GM21786 (cell line): Measurements from ENCODE around the gene SNAPC3.
"Not testable (repeated sequence)": the region's sequence is repeated elsewhere in the genome, so short reads cannot be mapped to it uniquely, and the experiment has no call there.

Experiments used
- ATAC-seq: cut with Tn5 transposase; IDR thresholded peaks from one replicate; pipeline ENCODE4 v1.9.1; 2021; ENCODE audit not compliant: unreplicated experiment

SNAPC3 gene

DNA sequence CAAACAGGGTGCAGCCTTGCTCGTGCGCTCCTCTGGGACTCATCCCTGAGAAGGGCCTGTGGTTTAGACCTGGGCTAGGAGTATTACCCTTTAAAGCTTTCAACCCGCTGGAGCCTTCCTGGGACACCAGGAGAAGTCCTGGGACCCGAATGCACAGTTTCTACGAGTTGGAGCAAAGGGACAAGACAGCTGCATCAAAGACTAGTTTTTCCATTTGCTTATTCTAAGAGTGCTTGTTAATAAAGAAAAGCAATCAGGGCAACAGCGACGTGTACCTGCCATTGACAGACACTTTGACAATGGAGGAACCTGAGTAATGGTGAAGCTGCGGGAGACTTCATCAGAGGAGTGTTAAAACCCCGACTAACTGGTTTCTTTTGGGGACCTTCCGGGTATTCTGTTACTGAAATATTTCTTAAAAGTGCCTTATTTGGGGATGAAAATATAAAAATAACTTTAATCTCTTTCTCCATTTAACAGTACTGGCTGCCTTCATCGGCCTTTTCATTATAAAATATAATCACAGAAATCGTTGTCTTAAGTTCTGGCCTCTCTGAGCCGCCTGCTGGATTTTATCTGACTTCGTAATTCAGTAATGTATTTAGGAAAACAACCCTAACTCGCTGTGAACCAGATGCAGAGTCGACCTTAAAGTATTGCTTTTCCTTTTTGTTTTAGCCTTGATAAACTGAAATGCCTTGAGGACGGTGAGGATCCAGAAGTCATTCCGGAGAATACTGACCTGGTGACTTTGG, 732 bp downstream of the SNAPC3 start:
- no peak for ATAC-seq

DNA sequence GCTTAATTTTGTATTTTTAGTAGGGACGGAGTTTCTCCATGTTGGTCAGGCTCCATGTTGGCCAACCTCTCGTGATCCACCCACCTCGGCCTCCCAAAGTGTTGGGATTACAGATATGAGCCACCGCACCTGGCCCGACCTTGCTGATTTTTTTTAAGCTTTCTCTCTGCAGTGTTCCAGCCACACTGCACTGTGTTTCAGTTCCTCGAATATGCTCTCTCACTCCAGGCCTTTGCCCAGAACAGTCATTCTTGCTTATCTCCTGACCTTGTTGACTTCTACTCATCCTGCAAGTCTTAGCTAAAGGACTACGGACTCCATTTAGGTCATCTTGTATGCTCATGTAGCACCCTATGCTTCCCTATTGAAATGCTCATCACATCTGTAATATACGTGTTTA, 3.3 kb downstream of the SNAPC3 start:
- ATAC-seq, result peak; percentile 40

DNA sequence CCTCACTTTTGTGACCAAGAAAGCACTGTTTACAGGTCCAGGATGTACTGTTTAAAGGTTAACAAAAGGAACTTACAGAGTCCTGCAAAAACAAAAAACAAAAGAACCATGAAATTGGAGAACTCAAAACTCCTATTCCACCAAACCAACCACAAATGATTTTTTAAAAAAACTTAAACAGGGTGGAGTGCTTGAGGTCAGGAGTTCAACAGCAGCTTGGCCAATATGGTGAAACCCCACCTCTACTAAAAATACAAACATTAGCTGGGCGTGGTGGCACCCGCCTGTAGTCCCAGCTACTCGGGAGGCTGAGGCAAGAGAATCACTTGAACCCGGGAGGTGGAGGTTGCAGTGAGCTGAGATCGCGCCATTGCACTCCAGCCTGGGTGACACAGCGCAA, 5.0 kb downstream of the SNAPC3 start:
- ATAC-seq, result not testable (repeated sequence)

DNA sequence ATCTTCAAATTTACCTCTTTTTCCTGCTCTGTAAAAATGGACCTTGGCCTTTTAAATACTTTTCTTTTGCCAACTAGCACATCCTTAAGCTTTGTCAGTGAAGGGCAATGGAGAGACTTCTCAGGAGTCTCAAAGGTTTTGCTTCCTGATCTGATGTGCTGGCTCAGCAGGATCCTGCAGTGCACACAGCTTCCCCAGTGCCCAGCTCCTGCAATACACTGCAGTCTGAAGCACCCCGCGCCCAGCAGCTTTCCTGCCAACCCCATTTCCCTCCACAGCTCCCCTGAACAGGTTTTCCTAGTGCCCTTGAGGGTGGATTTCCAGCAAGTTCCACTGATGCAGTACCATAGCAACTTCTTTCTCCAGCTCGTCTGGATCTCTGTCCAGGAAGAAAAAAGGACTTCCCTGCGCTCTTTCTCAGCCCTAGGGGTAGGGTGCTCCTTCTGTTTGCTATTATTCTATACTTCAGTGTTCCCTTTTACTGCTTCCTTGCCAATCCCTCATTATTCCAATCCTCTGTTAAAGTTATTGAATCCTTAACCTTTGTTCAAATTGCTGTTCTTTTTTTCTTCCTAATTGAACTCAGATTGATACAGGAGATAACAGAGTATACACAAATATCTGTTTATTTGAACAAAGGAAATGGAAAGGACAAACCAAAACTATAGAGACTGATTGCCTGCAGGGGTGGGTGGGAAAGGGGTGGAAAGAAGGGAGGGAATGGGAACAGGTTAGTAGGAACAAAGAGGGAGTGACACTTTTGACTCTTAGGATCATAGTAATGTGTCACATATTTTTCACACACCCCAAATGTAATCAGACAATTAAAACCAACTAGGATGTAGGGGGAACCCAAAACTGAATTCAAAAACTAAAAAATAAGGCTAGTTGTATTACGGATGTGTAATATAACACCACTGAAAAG, 8.5 kb downstream of the SNAPC3 start:
- no peak for ATAC-seq

DNA sequence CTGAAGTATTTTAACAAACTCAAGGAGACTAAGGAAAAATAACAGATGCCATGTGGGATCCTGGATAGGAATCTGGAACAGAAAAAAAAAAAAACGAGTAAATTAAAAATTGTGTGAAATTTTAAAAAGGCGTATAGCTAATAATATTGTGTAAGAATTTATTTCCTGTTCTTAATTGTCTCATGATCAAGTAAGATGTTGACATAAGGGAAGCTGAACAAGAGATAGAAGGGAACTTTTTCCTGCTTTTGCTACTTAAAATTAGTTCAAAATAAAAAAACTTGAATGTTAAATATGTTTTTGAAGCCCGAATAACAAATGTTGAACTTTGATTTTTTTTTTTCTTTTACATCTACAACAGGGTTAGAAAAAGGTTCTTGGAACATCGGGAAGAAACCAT, 10.5 kb downstream of the SNAPC3 start:
- no peak for ATAC-seq

DNA sequence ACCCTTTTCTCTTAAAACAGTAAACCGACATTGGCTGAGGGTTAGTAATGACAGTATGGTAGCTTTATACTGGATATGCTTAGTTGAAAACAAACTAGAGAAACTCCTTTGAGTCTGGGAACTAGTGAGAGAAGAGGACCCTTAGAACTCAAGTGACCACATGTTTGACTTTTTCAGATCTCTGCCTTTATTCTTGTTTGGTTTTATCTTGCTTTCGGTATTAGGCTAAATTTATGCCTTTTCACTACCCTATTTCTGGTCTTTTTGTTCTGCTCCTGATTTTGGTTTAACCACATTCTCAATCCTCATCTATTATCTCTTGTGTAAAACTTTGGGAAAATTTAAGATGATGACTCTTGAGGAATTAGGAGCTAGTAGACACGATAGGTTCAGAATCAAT, 11.0 kb downstream of the SNAPC3 start:
- peak; percentile 76 for ATAC-seq

DNA sequence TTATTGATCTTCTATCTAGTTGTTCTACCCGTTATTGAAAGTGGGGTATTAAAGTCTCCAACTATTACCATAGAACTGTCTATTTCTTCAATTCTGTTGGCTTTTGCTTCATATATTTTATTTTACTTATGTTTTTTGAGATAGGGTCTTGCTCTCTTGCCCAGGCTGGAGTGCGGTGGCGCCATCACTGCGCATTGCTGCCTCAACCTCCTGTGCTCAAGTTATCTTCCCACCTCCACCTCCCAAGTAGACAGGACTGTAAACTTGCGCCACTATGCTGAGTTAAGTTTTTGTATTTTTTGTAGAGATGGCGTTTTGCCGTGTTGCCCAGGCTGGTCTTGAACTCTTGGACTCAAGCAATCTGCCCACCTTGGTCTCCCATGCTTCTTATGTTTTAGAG, 16.2 kb downstream of the SNAPC3 start:
- ATAC-seq, result no peak

DNA sequence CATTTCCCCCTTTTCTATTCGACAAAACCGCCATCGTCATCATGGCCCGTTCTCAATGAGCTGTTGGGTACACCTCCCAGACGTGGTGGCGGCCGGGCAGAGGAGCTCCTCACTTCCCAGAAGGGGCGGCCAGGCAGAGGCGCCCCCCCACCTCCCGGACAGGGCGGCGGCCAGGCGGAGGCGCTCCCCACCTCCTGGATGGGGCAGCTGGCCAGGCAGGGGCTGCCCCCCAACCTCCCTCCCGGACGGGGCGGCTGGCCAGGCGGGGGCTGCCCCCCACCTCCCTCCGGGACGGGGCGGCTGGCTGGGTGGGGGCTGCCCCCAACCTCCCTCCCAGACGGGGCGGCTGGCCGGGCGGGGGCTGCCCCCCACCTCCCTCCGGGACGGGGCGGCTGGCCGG, 19.2 kb downstream of the SNAPC3 start:
- not testable (repeated sequence) for ATAC-seq

DNA sequence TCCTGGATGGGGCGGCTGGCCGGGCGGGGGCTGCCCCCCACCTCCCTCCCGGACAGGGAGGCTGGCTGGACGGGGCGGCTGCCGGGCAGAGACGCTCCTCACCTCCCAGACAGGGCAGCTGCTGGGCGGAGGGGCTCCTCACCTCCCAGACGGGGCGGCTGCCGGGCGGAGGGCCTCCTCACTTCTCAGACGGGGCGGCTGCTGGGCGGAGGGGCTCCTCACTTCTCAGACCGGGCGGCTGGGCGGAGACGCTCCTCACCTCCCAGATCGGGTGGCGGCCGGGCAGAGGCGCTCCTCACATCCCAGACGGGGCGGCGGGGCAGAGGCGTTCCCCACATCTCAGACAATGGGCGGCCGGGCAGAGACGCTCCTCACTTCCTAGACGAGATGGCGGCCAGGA, 19.6 kb downstream of the SNAPC3 start:
- ATAC-seq, result not testable (repeated sequence)

DNA sequence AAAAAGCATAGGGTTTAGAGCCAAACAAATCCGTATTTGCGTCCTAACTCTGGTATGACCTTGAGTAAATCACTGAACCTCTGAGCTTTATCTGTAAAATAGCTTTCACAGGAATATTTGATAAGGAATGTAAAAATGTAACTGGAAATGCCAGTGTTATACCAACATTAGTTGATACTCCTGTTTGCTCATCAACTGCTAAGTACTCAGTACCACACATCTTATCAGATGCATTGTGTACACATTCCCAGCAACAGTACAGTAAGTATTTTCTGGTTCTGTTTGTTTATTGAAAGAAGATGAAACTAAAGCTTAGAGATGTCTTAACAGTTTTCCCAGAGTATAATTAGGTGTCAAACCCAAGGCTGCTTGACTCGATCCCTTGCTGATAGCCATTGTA, 21.5 kb downstream of the SNAPC3 start:
- no peak for ATAC-seq

DNA sequence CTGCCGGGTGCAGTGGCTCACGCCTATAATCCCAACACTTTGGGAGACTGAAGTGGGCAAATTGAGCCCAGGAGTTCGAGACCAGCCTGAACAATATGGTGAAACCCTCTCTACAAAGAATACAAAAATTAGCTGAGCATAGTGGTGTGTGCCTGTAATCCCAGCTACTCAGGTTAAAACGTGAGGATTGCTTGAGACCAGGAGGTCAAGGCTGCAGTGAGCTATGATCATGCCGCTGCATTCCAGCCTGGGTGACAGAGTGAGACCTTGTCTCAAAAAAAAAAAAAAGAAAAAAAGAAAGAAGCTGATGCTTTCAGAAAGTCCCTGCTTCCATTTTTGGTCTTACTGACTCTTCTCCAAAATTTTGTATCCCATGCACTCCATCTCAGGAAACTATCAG, 31.3 kb downstream of the SNAPC3 start:
- ATAC-seq, result no peak

DNA sequence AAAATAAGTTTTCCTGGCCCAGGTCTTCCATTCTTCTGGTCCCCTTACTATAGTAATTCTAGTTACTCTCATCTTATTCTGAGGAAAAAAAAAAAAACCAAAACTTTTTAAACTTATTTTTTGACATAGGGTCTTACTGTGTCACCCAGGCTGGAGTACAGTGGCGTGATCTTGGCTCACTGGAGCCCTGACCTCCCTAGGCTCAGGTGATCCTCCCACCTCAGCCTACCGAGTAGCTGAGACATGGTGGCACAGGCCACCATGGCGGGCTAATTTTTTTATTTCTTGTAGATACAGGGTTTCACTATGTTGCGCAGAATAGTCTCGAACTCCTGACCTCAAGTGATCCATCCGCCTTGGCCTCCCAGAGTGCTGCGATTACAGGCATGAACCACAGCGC, 38.4 kb downstream of the SNAPC3 start:
- no peak for ATAC-seq

DNA sequence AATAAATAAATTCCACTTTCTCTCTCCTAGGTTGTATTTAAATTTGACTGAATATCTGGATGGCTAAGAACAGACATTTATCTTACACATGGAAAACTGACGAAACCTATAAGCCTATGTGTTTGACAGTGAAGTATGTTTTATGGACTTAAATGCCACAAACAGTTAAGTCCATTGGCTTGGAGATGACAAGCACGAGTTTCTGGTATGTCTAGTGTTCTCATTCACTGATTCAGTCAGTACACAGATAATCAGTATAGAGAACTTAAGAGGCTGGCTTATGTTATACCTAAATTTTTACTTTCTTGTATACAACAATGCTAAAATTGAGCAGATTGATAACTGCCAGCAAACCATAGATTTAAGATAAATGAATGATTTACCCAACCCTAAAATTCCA, 38.9 kb downstream of the SNAPC3 start:
- no peak for ATAC-seq

DNA sequence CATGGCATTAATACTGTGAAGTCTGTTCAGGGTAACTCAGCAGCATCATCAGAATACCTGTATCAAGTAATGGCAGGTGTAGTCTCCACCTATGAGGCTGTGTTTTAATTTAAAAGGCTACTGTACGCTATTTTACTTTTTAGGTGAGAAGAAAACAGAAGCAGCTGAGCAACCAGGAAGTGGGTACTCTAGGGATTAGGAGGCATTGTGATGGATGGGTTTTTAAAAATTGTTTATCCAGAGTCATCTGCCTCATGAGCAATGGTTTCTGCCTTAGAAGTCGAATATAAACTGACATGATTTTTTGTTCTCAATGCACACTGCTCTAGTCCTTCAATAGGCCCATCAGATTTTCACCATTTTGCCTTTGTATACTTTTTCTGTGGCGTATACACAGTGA, 45.5 kb downstream of the SNAPC3 start:
- ATAC-seq, result no peak

DNA sequence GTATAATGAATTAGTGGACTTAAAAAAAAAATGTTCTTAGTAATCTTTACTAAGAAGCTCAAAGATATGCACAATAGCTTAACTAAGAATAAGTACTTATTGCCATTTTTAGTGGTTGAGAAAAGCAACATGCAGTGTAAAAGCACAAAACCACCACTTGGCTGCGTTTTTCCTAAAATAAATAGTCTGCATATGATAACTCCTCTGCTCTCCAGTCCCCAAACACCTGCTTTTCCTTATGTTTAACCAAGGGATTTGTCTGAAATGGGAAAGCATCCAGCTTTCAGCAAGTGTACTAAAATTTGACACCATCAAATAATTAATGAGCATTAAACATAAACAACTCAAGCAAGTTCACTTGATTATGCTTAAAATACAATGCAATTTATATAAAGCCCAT, 46.7 kb downstream of the SNAPC3 start:
- no peak for ATAC-seq

DNA sequence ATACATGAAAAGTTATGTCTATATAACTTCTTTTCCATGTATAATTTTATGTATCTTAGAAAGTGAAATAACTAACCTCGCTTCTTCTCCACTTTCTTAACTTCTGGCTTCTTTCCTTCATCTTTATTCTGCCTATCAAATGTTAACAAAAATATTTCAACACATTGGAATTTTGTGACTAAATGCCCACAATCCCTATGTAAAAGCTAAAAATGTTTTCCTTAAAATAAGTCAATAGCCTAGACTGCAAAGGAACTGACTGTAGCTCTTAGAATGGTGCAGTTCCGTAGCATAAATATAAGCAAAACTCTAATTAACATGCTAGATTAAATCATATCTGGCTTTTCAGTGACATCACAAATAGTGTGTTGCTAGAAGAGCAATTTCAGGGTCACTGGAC, 47.2 kb downstream of the SNAPC3 start:
- ATAC-seq, result no peak

DNA sequence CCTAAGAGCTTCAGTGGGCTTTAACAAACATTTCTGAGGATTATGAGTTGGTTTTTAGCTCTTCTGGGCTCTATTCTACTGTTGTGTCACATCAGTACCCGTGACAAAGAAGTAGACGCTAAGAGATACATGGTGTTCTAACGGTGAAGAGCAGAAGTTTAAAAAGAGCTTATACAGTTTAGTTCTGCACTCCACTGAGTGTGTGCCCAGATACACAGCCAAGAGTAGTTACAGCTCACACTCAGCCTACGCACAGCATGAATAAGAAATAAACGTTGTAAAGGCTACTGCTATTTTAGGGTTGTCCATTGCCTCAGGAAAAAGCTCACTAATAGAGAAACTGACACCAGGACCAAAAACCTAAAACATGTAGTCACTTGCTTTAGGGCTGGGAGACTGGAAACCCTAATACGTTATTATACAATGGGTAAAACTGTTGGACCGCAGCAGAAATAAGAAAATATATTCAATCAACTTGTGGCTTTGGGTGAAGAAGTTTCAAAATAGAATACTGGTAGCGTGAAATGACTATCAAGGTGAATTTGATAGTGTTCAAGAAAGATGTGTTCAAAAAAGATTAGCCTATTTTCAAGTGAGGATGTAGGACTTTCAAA, 53.4 kb downstream of the SNAPC3 start:
- no peak for ATAC-seq

DNA sequence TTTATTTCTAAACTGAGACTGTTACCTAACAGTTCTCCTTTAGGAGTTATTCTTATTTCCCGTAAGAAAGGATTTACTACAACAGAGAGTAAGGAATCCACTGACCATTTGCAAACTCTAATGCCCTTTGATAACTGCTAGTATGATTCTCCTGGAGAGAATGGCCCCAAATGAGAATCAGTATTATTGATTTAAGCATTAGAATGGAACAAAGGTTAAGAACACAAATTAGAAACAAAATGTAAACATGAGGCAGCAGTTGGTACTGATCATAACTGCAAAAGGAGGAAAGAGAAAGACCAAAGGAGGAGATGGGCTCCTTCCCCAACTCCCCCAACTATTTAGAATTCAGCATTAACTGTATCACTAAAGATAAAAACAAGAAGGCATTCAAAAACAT, 57.4 kb downstream of the SNAPC3 start:
- no peak for ATAC-seq

DNA sequence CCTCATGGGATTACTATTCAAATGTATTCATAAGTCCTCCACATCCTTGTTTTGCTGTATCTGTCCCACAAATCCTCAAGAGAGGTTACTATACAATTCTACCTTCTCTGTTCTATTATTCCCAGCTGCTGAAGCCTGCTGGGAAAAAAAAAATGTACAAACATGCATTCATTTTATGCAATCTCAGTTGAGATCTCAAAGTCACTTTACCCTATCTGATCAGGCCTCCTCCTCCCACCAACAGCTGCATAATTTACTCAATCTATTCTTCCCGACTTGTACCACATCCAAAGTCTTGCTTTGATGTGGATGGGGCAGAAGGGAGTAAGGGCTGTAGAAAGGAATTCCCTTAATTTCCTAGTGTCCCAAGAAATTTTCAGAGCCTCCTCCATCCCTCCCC, 59.5 kb downstream of the SNAPC3 start:
- no peak for ATAC-seq

DNA sequence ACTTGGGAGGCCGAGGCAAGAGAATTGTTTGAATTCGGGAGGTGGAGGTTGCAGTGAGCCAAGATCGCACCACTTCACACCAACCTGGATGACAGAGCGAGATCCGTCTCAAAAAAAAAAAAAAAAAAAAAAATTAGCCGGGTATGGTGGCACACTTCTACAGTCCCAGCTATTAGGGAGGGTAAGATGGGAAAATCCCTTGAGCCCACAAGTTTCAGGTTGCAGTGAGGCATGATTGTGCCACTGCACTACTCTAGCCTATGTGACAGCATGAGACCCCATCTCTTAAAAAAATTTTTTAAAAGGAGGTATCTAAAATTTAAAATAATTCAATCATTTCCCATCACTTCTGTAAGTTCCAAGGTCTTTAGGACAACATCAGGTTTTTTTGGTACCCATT, 62.1 kb downstream of the SNAPC3 start:
- no peak for ATAC-seq

DNA sequence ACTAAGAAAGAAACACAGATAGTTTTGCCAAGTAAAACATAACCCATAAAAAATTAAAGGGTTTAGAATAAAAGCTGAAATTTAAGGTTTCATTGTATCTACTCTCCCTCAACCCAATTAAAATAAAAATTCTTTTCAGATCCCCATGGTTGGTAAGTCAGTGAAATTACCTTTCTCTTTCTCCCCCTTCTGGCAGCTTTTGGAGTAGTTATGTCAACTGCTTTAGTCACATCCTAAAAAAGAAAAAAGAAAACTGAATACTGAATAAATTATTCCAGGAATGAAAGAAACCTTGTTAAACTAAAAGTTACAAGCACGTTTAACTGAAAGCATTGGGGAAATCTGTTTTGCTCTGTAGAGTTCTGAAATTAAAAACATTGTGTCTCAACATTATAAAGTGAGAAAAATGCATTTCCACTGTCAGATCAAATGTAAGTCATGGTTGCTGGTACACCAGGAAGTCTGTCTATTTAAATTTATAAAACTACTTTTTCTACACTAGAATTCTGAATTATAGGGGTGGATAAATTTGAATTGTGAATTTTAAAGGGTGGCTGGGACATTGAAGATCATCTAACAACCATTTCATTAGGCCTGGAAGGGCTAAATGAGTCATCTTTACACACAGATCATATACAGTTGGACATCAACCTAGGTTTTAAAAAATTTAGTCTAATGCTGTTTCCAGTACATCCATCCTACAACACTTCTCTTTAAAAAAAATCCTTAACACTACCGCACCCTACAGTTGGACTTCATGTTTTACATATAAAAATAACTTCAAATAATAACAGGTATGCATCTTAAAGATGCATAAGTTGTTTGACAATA, 63.4 kb downstream of the SNAPC3 start:
- ATAC-seq, result no peak
